Uterus (tissue), 2 donors: ENCODE measurements around the gene ACOT6.
"Not testable (repeated sequence)": the region's sequence is repeated elsewhere in the genome, so short reads cannot be mapped to it uniquely, and the experiment has no call there.

Source experiments
- CTCF ChIP-seq, 4 experiments: fragments of 200-600 bp in 2 of 4; fragments of 450-650 bp in 2 of 4; sonication (generic) in 2 of 4; IDR thresholded peaks; one replicate each; pipeline ENCODE4 v1.5.1; 2016 to 2019; ENCODE audit warnings: antibody characterized with exemption in 4 of 4, mild to moderate bottlenecking in 2 of 4, moderate library complexity in 1 of 4
- POLR2A ChIP-seq, 2 donors: fragments of 450-650 bp; IDR thresholded peaks; one replicate each; pipeline ENCODE4 v1.6.1; 2016; ENCODE audit warnings: antibody characterized with exemption in 2 of 2, mild to moderate bottlenecking in 1 of 2, moderate library complexity in 1 of 2

GRCh38 chr14:73573034-73573433 is 39.3 kb upstream of the ACOT6 start:
- not testable (repeated sequence) for TF ChIP-seq CTCF, POLR2A (IDR thresholded peaks at IDR 0.05)
